ELR (cell line): ENCODE data around the gene MSANTD7.
"Not testable (repeated sequence)": the region's sequence is repeated elsewhere in the genome, so short reads cannot be mapped to it uniquely, and the experiment has no call there.

ENCODE experiments used
- DNase-seq: peaks from one replicate; pipeline ENCODE4 v3.0.0-alpha.2; 2015; ENCODE audit warnings: low read depth

The MSANTD7 gene

DNA sequence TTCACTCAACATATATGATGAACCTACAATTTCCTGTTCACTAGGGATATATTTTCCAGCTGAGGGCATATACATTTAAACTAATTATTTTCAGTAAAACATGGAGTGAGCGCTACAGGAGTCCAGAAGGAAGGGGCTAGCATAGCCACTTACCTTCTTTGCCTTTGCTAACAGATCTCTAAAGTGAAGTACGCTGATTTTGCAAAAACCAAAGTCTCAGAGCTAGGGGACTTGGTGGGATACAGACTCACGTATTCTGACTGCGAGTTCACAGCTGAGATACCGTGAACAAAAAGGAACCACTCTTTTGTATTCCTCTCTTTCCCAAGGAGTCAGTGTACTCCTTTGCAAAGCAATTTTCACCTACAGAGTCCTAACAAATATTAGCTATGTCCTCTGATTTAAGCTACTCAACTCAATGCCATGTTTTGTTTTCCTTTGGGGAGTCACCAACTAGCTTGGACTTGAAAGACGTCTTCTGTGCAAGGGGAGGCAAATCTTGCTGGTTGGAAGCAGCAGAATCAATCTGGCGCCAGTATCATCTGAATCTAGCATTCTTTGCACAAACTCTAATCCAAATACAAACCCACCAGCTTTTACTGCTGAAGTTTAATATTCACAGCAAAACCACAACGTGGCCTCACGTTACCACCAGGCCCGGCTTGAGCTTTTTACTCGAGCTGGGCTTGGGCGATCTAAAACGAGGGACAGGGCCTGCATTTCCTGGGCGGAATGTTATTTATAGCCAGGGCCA lies 926 bp upstream of the MSANTD7 start:
- no peak for DNase-seq

DNA sequence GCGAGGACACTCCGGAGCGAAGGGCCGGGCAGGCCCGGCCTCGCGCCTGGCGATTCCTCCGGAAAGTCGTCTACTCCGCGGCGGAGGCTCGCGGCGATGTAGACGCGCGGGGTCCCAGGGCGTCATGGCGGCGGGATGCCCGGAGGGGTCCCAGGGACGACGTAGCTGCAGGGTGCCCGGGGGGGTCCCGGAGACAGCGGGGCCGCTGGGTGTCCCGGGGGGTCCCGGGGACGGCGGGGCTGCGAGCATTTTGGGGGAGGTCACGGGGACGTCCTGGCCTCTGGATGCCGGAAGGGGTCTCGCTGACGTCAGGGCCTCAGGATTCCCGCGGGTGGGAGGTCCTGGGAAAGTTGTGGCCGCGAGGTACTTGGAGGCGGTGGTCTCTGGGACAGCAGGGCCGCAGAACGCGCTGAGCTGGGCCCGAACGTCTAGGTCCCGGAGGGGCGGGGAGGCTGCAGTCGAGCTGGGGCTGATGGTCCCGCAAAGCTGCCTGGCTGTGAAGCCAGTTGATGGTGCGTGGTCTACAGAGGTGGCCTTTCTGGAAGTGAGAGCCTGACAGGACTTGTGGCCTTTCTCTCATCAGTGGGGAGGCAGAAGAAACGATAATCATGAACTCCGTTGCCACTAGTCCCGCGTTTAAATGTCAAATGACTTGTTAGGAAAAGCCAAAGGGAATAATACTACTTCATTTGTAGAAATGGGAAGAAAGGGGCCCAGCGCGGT lies 637 bp downstream of the MSANTD7 start:
- peak; percentile 50 for DNase-seq

DNA sequence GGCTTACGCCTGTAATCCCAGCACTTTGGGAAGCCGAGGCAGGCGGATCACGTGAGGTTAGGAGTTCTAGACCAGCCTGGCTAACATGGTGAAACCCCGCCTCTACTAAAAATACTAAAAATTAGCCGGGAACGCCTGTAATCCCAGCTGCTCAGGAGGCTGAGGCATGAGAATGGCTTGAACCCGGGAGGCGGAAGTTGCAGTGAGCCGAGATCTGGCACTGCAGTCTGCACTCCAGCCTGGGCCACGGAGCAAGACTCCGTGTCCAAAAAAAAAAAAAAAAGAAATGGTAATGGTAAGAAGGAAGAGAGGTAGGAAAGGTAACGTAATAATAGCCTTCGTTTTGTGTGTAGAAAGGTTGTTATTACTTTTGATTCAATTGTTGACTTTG lies 1.2 kb downstream of the MSANTD7 start:
- peak; percentile 32 for DNase-seq

DNA sequence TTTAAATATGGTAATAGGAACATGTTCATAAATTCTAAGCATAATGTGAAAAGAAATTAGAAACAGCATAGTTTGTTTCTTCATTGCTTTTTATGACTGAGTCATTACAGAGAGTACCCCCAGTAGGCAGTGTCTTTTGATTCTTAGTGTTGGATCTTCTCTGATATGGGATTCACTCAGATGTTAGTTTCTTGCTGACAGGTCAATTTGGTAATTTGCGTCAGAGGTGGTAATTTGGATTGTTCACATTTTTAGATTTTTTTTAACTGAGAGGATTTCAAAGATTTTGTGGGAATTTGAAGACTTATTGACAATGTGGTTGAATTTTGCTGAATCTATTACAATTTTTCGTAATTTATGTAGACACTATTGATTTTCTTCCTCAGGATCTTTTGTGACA lies 2.1 kb downstream of the MSANTD7 start:
- no peak for DNase-seq

DNA sequence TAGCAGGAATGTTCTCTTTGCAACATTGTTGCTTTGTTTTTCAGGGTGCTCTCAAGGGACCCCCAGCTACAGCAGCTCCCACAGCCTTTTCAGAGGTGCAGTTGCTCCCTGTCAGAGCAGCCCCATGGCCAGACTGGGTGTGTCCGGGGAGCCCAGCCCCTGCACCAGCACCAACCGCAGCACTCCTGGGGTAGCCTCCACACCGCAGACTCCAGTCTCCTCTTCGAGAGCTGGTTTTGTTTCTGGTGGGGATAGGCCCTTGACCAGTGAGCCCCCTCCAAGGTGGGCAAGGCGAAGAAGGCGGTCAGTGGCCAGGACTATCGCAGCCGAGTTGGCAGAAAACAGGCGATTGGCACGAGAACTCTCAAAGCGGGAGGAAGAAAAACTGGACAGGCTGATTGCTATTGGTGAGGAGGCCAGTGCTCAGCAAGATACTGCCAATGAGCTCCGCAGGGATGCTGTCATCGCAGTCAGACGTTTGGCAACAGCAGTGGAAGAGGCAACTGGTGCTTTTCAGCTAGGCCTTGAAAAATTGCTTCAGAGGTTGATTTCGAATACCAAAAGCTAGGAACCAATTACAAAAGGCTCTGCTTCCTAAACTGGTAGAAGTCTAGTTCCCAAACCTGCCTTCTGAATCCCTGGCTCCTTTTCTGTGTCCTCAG lies 5.4 kb downstream of the MSANTD7 start:
- DNase-seq: no peak

DNA sequence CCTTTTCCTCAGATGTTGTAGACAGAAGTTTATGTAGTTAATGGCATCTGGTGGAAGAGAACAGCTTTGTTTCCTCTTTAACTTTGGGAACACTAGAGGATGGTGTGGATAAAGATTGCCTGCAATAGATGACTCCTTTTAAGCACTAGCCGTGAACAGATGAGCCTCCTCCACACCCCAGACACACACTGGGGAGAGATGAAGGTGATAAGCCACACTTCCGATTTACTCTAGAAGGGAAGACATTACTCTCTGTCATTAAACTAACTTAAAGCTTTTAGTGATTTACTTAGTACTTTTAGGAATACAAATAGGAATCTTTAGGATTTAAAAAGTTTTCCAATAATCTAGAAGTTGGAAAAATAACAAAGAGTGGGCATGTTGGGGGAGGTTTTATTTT lies 6.8 kb downstream of the MSANTD7 start:
- DNase-seq: no peak

DNA sequence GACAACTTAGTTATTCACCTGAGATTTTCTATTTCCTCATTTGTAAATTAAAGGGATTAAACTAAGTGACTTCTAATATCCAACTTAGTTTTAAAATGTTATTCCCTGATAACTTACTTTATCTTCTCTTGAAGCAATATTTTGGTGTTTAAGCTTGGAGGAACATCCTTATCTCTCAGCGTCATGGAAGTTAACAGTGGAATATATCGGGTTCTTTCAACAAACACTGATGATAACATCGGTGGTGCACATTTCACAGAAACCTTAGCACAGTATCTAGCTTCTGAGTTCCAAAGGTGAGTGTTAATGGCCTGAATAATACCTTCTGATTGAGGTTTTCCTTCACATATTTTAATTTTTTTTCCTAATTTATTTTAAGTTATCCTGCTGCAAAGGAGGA lies 14.1 kb downstream of the MSANTD7 start:
- no peak for DNase-seq

DNA sequence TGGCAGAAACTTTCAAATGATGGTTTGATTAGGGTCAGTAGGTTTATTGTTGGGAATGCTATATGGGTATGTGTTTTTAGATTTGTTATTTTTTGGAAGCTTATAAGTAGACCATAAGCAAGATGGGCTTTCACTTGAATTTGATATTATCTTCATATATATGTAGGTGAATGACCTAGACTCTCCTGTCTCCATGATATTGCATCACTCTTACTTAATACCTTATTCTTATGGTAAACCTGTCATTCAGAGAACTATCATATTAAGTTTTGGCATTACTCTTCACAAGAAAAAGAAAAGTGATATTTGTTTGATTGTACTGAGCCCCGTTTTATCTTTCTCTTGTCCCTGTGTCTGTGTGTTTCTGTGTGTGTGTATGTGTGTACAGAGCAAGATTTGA lies 17.3 kb downstream of the MSANTD7 start:
- DNase-seq: no peak

DNA sequence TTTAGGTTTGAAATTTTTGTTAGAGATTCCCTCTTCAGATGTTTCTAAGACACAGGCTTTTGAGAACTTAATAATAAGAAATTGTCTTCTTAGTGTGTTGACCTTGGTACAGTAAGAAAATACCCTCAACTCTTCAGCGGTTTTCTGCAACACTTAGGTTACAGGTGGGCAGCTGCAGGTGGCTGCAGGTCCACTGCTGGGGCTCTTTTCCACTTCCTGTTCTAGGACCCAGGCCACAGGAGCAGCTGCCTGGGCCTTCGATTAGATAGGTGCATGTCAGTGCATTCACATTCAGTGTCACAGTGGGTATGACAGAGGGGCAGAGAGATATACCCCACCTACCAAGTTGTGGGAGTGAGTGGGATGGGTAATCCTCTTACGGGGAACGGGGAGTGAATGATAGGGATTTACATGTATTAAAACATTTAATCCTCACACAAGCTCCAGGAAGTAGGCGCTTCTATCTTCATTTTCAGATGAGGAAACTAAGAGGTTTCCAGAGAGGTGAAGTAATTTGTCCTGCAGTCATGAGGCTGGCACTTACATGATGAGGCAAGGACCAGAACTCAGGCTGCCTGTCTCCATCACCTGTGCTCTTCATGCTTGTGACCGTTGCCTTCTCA lies 20.3 kb downstream of the MSANTD7 start:
- no peak for DNase-seq

DNA sequence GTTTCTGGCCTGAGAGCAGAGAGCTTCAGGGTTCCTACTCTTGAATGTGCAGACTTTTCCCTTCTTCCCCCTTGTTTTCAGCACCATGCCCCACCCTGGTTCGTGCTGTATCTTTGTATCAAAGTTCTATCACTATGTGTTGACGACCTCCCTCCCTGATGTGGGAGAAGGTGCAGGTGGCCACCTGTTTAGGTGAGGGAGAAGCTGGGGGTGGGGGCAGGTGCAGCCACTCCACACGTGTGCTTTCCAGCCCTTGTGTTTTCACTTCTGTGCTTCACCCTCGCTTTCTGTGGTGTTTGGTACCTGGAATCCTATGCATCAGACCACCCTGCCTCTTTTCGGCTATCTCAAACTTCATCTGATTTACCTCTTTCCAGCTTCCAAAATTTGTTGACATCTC lies 20.9 kb downstream of the MSANTD7 start:
- DNase-seq: no peak

DNA sequence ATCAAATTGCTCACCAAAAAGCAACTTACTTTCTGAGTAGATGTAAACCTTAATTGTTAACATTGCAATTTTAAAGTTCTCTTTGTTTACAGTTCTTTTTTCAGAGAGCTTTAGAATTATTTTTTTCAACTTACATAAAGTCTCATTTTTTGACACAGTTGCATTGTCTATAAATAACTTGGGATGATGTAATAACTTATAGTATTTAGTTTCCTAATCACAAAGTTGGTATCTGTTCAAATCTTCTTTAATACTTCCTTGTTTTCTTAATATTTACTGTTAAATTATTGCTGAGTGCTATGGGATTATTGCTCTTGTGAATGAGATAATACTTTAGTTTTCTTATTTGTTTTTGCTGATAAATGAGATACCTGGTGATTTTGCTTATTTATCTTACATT lies 21.7 kb downstream of the MSANTD7 start:
- no peak for DNase-seq

DNA sequence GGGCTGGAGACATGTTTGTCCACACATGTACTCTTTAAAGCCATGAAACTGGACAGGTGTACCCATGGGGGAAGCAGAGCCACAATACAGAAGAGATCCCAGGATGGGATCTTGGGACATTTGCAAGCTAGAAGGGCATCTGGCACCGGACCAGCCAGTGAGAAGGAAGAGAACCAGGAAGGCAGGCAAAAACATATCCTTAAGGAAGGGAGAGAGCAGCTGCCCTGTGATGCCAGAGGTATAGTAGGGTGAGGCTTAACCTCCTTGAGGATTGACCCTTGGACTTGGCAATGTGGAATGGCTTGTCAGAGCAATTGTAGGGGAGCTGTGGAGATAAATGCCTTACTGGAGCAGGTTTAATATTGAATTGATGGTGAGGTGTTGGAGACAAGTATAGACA lies 22.7 kb downstream of the MSANTD7 start:
- DNase-seq: no peak

DNA sequence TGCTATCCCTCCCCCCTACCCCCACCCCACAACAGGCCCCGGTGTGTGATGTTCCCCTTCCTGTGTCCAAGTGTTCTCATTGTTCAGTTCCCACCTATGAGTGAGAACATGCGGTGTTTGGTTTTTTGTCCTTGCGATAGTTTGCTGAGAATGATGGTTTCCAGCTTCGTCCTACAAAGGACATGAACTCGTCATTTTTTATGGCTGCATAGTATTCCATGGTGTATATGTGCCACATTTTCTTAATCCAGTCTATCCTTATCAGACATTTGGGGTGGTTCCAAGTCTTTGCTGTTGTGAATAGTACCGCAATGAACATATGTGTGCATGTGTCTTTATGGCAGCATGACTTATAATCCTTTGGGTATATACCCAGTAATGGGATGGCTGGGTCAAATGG lies 26.4 kb downstream of the MSANTD7 start:
- not testable (repeated sequence) for DNase-seq

DNA sequence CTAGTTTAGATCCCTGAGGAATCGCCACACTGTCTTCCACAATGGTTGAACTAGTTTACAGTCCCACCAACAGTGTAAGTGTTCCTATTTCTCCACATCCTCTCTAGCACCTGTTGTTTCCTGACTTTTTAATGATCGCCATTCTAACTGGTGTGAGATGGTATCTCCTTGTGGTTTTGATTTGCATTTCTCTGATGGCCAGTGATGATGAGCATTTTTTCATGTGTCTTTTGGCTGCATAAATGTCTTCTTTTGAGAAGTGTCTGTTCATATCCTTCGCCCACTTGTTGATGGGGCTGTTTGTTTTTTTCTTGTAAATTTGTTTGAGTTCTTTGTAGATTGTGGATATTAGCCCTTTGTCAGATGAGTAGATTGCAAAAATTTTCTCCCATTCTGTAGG lies 26.8 kb downstream of the MSANTD7 start:
- not testable (repeated sequence) for DNase-seq

DNA sequence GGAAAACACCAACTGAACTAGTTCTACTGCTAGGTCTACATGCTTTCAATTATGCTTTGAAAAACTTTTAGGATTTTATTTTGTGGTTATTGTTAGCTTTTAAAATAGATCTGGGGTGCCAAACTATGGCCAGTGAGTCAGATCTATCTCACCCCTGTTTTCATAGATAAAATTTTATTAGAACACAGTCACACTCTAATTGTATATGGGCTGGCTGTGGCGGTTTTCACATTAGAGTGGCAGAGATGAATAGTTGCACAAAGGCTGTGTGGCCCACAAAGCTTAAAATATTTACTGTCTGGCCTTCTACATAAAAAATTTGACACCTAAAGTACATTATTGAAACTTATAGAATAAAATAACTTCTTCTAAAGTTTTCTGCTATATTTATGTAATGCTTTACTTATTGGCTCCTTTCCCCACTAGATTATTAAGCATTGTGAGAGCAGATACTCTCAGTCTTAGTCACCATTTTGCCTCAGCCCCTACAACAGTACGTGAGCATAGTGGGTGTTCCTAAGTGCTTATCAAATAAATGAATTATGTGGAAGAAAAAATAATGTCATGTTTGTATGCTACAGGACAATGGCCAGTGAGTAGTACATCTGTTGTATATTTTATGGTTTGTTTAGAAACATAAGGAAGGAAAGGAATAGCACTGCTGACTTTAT lies 35.1 kb downstream of the MSANTD7 start:
- DNase-seq: peak; percentile 76

DNA sequence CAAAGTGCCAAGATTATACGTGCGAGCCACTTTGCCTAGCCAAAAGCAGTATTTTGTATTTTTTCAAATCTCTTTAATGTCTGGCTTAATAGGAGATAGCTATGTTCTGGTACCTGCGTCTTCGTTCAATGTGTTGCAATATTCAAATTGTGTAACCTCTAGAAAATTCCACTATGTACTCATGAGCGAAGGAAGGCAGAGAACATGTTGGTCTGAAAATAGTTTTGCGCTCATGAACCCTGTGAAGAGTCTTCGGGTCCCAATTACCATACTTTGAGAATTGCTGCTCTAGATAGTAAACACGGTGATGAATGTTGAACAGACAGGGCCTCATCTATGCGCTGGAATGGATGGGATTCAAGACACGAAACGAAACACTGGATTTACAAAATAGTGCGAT lies 37.8 kb downstream of the MSANTD7 start:
- DNase-seq: no peak

DNA sequence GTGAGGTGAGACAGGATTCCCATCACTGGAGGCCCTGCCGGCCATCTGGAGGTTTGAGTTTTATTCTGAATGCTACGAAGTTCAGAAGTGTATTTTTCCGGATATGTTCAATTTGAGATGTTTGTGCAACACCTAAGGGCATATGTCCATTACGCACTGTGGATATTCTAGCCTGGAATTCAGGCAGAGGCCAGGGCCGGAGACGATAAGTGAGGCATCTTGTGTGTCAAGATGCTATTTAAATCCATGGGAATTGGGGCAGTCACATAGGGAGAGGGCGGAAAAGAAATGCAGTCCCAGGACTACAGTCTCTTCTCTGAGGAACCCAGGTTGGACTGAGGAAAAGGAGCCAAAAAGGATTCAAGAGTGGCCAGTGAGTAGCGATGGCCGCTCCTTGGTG lies 38.7 kb downstream of the MSANTD7 start:
- no peak for DNase-seq

DNA sequence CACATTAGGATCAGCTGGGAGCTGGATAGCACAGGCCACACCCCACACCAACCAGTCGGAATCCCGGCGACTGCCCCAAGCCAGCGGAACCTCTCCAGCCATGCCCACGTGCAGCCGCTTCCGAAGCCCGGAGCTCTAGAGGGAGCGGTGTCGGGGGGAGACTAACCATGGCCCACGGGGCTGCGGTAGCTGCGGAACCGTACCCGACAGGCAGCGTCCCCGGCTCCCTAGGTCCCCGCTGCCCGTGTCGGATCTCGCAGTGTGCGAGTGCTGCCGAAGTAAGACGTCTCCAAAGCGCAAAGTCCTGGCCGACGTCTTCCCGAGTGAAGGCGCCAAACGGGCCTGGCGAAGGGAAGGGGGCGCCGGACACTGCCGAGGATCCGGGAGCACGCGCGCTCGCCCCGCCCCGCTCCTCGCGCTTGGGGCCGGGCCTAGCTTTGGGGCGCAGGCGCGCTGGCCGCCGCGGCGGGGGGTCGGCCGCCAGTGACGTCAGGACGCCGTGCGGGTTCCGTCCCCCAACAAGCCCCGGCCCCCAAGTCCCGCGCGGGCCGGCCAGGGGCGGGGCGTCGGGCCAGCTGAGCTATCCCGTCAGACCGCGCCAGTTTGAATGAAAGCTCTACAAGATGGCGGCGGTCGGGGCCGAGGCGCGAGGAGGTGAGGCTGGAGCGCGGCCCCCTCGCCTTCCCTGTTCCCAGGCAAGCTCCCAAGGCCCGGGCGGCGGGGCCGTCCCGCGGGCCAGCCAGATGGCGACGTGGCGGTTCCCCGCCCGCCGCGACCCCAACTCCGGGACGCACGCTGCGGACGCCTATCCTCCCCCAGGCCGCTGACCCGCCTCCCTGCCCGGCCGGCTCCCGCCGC lies 40.4 kb downstream of the MSANTD7 start, which contains the start of gene SUV39H2:
Gene SUV39H2 (plus strand): TSS at position 601 of the 858 bp plus-strand sequence. CDS start 23 bp downstream, at position 624.
- peak; percentile 95 for DNase-seq

DNA sequence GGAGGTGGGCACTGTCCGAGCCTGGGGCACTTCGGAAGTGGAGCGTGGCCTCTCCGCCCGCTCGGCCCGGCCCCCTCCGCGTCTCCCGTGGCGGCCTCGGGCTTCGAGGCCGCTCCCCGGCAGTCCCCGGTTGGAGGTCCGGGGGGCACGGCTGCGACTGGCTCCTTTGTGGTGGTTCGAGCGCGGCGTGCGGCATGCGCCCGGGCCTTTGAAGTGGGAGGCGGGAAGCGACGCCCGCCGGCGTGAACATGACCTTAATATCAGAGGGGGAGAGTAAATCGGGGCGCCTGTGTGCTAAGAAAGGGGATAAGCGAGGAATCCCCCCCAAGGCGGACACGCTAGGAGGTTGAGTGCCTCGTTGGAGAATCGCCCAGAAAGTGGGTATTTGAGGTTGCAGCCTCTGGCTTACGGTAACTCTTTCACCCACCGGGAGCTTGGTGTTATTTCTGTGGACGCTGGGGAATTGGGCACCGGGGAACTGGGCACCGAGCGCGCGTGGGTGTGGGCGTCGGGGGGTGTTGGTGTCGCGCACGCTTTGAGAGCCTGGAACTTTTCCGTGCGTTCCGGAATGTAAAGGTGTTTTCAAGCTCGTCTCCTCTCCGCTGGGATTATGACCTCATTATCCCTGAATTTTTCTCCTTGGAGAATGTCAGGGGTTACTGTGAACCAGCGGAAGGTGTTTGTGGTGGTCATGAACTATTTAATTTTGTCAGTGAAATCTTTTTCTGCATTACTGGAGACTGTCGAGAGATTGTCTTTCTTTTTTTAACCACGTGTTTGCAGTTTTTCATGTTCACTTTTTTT lies 41.2 kb downstream of the MSANTD7 start:
- DNase-seq: peak; percentile 55

DNA sequence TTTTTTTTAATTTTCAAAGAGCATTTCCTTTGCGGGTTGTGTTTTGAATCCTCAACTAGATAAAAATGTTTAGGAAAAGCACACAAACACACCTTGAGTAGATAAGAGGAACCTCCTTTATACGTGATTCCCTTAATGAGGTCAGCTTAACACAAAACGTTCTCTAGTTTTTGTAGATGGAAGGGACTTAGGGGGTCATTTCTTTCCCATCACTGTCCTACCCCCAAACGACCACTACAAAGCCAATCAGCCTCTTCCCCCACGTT lies 41.8 kb downstream of the MSANTD7 start:
- DNase-seq: no peak

DNA sequence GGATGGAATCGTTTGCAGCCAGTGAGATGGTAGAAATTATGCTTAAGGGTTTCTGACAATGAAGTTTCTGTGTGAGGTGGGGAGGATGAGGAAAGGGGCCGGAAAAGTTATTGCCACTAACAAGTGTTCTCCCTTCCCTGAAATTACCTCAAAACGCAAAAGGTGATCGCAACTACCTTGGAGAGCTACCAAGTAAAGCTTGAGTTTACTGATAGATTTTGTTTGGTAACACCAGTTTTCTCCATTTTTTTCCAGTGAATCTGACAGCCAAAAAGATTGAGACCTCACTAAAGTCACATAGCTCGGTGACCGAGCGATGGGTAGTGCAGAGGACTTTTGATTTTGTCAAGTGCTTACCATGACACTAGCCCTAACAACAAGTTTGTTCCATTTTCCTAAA lies 42.1 kb downstream of the MSANTD7 start:
- DNase-seq: peak; percentile 32
